ENCODE data around the gene ECI2.
"Not testable (repeated sequence)": the region's sequence is repeated elsewhere in the genome, so short reads cannot be mapped to it uniquely, and the experiment has no call there.

The ECI2 gene

GRCh38 chr6:4138186-4138585, 2.8 kb upstream of the ECI2 start:
- no peak for DNase-seq

DNA sequence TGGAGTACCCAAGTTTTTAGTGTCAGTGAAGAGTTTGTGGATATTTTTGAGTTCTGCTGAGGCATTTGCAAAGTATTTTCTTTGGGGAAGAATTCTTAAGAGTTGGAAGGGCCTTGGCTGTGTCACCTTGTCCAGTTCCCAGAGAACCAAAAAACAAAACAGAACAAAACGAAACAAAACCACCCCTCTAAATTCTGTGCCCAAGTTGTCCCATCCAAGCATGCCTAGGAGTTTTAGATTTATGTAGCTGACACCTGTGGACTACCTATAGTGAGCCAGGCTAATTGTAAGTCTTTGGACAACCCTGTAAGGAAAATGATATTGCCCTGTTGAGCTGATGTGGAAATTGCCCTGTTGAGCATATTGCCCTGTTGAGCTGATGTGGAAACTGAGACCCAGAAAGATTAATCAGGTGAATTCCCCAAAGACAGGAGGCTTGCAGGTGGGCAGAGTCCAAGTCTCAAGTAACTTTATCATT, 1.0 kb upstream of the ECI2 start:
- DNase-seq = peak in 1 of 14 donors; percentile 13

GRCh38 chr6:4135665-4136353, 434 bp upstream of the ECI2 start:
- DNase-seq = peak; percentile 60 to 100 (median 97)

DNA sequence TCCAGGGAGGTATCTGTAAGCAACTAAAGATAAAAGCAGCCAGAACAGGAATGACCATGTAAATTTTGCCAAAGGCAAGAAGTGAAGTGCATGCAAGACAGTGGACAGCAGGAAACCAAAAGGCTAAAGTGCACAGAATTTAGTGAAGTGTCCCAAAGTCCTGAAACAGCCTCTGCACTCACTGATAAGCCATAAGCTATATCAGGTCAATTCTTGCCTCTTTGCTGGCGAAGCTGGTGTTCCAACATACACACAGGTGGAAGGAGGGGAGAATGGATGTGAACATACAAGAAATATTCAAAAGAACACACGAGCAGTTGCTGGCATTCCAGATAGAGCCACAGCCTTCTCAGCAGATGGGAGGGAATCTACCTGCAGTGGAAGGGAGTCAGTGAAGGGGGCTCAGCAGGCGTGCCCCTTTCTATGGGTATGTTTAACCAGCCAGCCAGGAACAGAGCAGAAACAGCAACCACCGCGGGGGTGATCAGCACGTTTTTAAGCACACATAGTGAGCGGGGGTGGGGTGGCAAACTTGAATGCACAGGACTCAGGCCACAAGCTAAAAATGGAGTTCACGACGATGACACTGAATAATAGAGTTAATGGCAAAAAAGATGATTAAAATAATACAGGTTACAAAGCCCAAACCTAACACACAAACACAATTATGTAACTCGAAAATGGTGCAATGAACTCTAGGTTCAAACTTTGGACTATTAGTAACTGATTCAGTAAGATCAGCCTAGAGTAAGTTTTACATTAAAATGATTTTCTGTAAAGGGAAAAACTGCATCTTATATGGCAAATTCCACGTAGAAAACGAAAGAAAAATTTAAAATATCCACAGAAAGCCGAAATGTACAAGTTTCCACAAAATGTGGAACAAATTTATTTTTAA, 1.2 kb downstream of the ECI2 start:
- DNase-seq = peak in 5 of 14 donors; percentile 4 to 56 (median 10)

GRCh38 chr6:4130357-4130987, 4.9 kb downstream of the ECI2 start:
- DNase-seq = no peak

GRCh38 chr6:4129446-4129845, 5.9 kb downstream of the ECI2 start:
- no peak for DNase-seq

- no peak for DNase-seq
These were observed 6.6 kb downstream of the ECI2 start for GRCh38 chr6:4128748-4129147.

DNA sequence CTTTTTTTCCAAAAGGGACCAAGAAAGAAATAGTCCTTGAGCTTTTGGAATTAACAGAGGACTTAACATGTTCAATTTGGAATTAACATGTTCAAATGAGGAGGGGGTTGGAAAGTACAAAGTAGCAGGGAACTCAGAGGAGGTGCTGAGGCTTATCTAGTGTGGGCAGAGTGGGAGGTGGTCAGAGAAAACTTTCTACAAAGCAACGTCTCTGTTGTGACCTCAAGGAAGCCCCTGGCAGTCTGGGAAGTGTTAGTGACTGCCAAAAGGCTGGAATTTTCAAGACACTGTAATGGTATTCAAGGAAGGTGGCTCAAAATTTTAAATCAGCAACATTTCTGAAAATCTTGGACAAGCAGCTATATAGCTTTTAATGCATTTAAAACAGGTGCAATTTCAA, 7.3 kb downstream of the ECI2 start:
- DNase-seq = no peak

GRCh38 chr6:4125933-4126864, 9.2 kb downstream of the ECI2 start:
- no peak for DNase-seq

DNA sequence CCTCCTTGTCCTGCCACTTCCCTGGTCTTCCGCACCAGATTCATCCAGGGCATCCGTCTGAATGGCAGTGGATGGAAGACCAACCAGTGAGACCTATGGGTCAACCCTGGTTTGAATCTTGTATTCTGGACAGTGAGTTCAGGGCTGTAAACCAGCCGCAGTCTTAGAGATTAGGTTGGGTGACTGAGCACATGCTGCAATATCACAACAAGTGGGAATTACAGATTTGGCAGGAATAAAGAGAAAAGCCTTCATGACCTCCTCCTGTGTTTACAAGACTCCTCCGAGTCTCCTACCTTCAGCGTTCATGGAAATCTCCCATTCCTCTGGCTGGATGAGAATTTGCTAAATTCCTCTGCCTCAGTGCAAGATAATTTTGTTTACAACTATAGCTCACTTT, 9.9 kb downstream of the ECI2 start:
- DNase-seq = no peak

DNA sequence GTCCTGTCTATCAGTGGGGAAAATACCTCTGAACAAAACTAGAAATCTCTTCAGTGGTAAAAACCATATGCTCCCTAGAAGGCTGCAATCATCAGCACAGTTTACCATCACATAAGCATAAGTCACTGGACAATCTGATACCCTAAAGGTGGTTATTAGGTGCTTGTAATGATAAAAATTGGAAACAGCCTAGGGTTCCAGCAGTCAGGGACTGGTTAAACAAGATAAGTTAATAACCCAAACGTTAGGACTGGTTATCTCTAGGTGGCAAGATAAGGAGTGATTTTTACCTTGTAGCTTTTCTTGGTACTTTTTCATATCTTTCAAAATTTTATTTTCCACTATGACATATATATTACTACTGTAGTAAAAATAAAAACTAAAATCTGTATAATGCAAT, 11.0 kb downstream of the ECI2 start:
- DNase-seq = no peak

DNA sequence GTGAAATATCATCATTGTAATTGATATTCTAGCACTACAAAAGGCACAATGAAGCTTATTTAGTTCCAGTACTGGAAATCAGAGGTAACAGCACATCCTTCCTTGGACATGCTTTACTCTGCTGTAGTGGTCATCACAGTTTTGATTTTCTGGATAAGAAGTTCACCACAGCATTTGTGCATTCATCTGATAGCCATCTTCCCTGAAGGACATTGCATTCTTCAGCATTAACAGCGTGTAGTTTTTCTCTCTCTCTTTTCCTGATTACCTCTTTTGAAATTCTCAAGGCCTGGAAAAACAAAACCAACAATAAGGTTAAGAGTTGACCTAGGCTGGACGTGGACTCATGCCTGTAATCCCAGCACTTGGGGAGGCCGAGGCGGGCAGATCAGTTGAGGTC, 19.6 kb downstream of the ECI2 start:
- DNase-seq = no peak

DNA sequence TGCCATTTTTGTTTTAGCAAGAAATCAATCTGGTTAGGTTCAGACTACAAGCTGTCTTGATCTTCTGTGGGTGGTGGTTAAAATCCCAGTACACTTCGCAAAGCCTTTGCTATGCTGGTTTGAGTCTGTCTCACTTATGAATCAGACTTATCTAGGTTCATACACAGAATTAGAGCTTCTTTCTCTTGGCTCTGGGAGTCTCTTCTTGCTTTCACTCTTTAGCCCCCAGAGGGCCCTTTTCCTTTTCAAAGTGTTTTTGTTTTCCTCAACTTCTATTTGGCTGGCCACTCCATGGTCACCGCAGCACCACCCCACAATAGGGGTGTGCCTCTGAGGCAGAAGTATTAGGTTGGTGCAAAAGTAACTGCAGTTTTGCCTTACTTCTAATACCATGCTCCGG, 21.3 kb downstream of the ECI2 start:
- no peak for DNase-seq

DNA sequence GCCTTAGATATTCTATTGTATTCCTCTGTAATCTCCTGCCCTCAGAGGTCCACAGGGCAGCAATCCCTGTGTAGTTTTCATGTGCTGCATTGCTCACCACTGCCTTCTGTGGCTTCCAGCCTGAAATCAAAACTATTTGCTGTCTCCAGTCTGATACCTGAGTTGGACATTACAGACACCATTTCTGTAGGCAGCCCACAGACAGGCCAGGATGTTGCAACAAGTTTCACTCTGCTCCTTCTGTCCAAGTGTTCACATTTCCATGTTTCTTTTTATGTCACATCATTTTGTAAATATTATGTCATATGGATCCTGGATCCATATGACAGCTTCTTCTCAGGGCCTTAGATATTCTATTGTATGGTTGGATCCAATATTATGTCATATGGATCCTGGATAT, 21.7 kb downstream of the ECI2 start:
- DNase-seq = no peak

GRCh38 chr6:4112366-4112765, 23.0 kb downstream of the ECI2 start:
- DNase-seq = no peak

DNA sequence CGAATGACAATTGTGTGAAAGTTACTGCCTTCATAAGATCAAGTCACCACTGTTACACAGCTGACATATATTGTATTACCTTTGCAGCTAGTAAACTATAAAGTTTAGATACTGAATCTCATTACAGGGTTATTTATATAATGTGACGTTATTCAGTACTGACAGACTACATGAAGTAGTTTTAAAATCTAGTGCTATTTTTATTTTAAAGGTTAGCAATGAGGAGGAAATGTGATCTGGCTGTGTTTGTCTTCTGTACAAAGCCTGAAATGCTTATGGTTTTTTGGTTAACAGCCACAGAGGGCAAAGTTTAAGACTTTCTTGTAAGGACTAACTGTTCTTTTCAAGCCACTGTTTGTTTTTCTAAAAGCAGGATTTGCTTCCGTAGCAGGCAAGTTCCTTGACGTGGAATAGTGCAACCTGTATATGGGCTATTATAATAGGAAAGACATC, 26.0 kb downstream of the ECI2 start:
- not testable (repeated sequence) for DNase-seq

- no peak for DNase-seq
These were observed 26.7 kb downstream of the ECI2 start for GRCh38 chr6:4108561-4109093.

- no peak for DNase-seq
These were observed 27.5 kb downstream of the ECI2 start for GRCh38 chr6:4107873-4108272.

DNA sequence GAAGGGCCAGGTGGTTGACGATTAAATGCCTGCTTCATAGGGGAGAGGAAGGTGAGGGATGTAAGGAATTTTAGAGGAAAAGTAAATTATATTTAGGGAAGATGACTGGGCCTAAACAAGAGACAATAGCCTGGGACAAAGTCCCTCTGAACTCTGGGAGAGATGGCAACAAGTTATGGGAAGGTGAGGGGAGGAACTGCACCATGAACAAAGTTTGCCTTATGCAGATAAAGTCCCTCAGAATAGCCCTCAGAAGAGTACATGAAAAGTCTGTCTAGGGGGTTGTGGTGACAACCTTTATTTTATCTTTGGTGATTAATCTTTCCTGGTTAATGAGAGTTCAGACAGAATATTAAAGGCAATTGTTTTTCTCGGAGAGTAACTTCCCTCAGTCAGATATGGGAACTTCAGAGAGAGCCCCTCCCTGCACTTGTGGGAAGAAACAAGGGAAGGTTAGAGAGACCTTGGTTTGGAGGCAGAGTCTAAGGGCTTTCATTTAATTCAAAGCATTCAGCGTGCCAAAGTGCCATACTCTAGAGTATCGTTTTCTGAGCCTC, 29.3 kb downstream of the ECI2 start:
- no peak for DNase-seq

DNA sequence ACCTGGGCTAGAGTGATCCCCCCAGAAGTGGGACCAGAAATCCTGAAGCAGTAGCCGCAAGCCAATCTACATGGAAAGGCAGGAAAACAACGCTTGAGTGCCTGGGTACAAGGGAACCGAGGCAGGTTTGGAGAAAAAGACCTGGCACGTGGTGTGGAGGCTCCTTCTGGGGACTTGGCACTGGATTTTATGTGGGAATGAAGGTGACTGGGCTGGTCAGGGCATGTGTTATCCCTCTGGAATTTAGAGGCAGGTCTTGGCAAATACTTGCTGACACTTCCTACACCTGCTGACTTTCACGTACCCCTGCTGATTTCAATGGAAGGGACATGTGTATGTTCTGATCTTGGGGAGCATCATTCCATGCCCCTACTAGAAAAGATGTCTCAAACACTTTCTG, 31.4 kb downstream of the ECI2 start:
- peak in 1 of 14 donors; percentile 10 for DNase-seq

DNA sequence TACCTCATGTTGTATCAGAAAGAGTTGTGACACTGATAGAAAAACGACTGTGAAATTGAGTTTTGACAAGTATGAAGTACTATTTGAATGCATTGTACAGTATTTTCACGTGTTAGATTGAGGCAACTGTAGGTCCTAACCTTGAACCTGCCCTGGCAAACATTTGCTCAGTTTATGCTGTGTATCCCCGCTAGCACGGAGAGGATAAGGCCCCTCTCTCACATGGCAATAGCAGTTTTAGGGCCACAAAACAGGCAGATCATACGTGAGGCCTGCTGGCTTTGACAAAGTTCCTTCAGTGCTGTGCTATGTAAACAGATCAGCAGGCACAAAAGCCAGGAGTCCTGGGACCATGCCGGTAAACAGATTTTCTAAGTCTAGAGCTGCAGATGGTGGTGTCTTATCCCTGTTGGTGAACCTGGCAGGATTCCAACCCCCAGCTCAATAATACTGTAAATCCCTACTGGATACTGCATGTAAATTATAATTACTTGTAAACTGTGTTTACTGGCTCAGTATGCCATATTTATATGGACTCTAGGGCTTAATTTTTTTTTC, 32.6 kb downstream of the ECI2 start:
- DNase-seq = peak in 1 of 14 donors; percentile 64
